ENCODE measurements around the gene MTCH1. TPM values are rescaled to one million over a fixed set of nuclear protein-coding genes. Genes with fewer than 3 reads are reported as not detected.
"Not testable (repeated sequence)": the region's sequence is repeated elsewhere in the genome, so short reads cannot be mapped to it uniquely, and the experiment has no call there.

MTCH1 gene
- total and polyA plus RNA-seq, 9 donors, result 104 to 140 (median 119) TPM

DNA sequence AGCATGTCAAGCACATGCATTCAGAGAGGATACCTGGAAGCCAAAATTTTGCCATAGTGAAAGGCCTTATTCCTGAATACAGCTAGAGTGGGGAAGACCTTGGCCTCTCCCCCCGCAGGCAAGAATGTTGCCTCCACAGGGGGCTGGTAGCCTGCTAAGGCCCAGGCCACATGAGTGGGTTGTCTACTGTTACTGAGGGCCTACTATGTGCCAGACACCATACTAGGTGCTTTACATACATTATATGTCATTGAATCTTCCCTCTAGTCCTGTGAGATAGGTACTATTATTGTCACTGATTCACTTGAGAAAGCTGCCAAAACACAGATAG lies 32.1 kb downstream of the MTCH1 start:
- no peak for DNase-seq
- H3K9me3 ChIP-seq (replicated peaks; ENCODE audit: control insufficient read depth, low read depth, low read length), result no peaks in the 10 kb centered on the region
- H3K27ac ChIP-seq (ENCODE audit: low read length), result no peak overlapping the region
- H3K27me3 ChIP-seq (ENCODE audit: control insufficient read depth, insufficient read depth, low read length), result peaks cover 2% of the 10 kb centered on the region
- 80% methylated on average over 1 of the region's 1 CpG for WGBS (ENCODE audit: insufficient coverage)
- H3K4me3 ChIP-seq (ENCODE audit: low read length), result no peak overlapping the region
- H3K36me3 ChIP-seq (ENCODE audit: control insufficient read depth, insufficient read depth, low read length), result no peaks in the 10 kb centered on the region
- peaks cover 5% of the 10 kb centered on the region for H3K4me1 ChIP-seq (ENCODE audit: control insufficient read depth, insufficient read depth, low read length)

DNA sequence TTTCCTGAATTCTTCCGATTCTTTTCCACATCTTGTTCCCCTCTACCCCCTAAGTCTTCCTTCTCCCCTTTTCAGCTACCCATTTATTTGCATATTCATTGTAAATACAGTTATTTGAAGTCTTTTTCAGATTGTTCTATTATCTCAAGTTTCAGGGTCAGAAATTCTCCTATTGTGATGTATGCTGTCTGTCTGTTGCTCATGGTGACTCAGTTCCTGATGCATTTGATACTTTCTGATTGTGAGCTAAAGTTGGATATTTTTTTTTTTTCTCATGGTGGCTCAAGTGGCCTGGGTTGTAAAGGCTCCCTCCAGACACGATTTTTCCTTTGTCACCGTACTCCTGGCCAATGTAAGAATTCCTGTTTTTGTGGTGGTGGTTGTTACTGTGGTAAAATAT lies 36.4 kb downstream of the MTCH1 start:
- no peak for DNase-seq
- no peaks in the 10 kb centered on the region for H3K4me1 ChIP-seq (ENCODE audit: control insufficient read depth, insufficient read depth, low read length)
- H3K4me3 ChIP-seq (ENCODE audit: low read length), result no peak overlapping the region
- H3K9me3 ChIP-seq (replicated peaks; ENCODE audit: control insufficient read depth, low read depth, low read length), result no peaks in the 10 kb centered on the region
- H3K36me3 ChIP-seq (ENCODE audit: control insufficient read depth, insufficient read depth, low read length), result no peaks in the 10 kb centered on the region
- no peak overlapping the region for H3K27ac ChIP-seq (ENCODE audit: low read length)
- H3K27me3 ChIP-seq (ENCODE audit: control insufficient read depth, insufficient read depth, low read length), result no peaks in the 10 kb centered on the region
- WGBS (ENCODE audit: insufficient coverage), result no CpG with 5 or more reads among the region's 3 CpGs

DNA sequence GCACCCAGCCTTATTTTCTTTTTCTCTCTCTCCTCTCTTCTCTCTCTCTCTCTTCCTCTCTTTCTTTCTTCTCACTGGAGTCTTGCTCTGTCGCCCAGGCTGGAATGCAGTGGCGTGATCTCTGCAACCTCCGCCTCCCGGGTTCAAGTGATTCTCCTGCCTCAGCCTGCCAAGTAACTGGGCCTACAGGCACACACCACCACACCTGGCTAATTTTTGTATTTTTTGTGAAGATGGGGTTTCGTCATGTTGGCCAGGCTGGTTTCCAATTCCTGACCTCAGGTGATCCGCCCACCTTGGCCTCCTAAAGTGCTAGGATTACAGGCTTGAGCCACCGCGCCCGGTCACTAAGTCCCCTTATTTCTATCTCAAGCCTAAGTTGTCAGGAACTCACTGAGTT lies 36.9 kb downstream of the MTCH1 start:
- WGBS (ENCODE audit: insufficient coverage), result 82% methylated on average over 4 of the region's 9 CpGs
- not testable (repeated sequence) for H3K36me3 ChIP-seq (ENCODE audit: control insufficient read depth, insufficient read depth, low read length); DNase-seq; H3K4me3 ChIP-seq (ENCODE audit: low read length); H3K27me3 ChIP-seq (ENCODE audit: control insufficient read depth, insufficient read depth, low read length); H3K9me3 ChIP-seq (replicated peaks; ENCODE audit: control insufficient read depth, low read depth, low read length); H3K4me1 ChIP-seq (ENCODE audit: control insufficient read depth, insufficient read depth, low read length); H3K27ac ChIP-seq (ENCODE audit: low read length)

DNA sequence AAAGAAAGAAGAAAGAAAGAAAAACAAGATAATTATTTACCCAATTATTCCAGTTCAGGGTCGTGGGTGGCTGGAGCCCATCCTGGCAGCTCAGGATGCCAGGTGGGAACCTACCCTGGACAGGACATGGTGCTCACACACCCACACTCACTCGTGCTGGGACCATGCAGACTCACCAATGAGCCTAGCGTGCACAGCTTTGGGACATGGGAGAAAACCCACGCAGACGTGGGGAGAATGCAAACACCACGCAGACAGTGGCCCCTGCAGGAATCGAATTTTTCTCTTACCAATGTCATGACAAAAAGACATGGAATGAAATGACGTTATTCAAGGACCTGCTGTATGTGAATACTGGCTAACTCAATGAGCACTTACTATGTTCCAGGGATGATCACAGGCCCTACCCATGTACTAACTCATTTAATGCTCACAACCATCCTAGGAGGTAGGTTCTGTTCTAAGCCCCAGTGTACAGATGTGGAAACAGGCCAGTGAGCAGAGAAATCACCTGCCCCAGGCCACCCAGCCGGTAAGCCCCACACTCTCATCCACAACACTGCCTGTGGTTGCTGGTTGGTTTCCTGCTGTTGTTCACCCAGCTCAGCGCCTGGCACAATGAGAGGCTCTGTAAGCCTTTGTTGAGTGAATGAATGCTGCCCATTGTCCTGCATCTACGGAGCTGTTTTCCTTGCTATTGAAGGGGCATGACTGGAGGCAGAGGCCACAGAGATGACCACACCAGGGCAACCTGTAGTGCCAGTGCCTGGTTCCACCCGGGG lies 38.2 kb downstream of the MTCH1 start:
- DNase-seq, result no peak
- Histone ChIP-seq H3K27ac (ENCODE audit: low read length) (no peak overlapping the region), H3K4me1 (ENCODE audit: control insufficient read depth, insufficient read depth, low read length) (no peaks in the 10 kb centered on the region), H3K9me3 (replicated peaks; ENCODE audit: control insufficient read depth, low read depth, low read length) (no peaks in the 10 kb centered on the region), H3K27me3 (ENCODE audit: control insufficient read depth, insufficient read depth, low read length) (no peaks in the 10 kb centered on the region), H3K36me3 (ENCODE audit: control insufficient read depth, insufficient read depth, low read length) (no peaks in the 10 kb centered on the region), H3K4me3 (ENCODE audit: low read length) (no peak overlapping the region)
- WGBS (ENCODE audit: insufficient coverage), result 67% methylated on average over 6 of the region's 12 CpGs

DNA sequence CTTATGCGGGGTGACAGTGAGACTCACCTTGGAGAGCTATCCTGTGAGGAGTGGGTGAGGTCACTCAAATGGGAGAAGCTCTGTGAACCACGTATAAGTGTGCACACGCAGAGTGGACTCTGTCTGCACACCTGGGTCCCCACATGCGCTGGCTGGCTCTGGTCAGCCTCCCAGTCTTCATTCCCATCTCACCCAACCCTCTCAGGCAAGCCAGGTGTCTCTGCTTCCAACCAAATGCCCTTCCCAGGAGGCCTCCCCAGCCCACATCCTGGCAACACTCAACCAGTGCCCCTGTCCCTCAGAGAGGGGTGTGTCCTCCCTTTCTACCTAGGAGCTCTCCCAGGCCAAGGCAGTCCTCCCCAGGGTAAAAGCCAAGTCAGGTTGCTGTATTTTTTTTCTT lies 39.5 kb downstream of the MTCH1 start:
- H3K4me3 ChIP-seq (ENCODE audit: low read length), result no peak overlapping the region
- 100% methylated on average over 1 of the region's 4 CpGs for WGBS (ENCODE audit: insufficient coverage)
- H3K27ac ChIP-seq (ENCODE audit: low read length), result no peak overlapping the region
- H3K36me3 ChIP-seq (ENCODE audit: control insufficient read depth, insufficient read depth, low read length), result no peaks in the 10 kb centered on the region
- no peaks in the 10 kb centered on the region for H3K27me3 ChIP-seq (ENCODE audit: control insufficient read depth, insufficient read depth, low read length)
- no peak for DNase-seq
- H3K9me3 ChIP-seq (replicated peaks; ENCODE audit: control insufficient read depth, low read depth, low read length), result no peaks in the 10 kb centered on the region
- H3K4me1 ChIP-seq (ENCODE audit: control insufficient read depth, insufficient read depth, low read length), result no peaks in the 10 kb centered on the region

DNA sequence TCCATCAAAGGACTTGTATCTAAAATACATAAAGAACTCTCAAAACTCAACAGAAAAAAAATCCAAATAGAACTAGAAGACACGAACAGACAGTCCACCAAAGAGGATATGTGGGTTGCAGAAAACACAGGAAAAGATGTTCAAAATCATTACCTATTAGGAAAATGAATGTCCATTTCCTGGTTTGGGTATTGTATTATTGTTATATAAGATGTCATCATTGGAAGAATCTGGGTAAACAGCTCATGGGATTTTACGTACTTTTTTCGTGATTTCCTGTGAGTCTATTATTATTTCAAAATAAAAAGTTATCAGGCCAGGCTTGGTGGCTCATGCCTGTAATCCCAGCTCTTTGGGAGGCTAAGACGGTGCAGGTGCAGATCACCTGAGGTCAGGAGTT lies 40.7 kb downstream of the MTCH1 start:
- 78% methylated on average over 1 of the region's 4 CpGs for WGBS (ENCODE audit: insufficient coverage)
- Histone ChIP-seq H3K36me3 (ENCODE audit: control insufficient read depth, insufficient read depth, low read length) (no peaks in the 10 kb centered on the region), H3K27me3 (ENCODE audit: control insufficient read depth, insufficient read depth, low read length) (no peaks in the 10 kb centered on the region)

GRCh38 chr6:36944650-36945049 lies 41.3 kb downstream of the MTCH1 start:
- Histone ChIP-seq H3K27ac (ENCODE audit: low read length) (no peak overlapping the region), H3K4me1 (ENCODE audit: control insufficient read depth, insufficient read depth, low read length) (no peaks in the 10 kb centered on the region), H3K27me3 (ENCODE audit: control insufficient read depth, insufficient read depth, low read length) (no peaks in the 10 kb centered on the region), H3K36me3 (ENCODE audit: control insufficient read depth, insufficient read depth, low read length) (no peaks in the 10 kb centered on the region), H3K4me3 (ENCODE audit: low read length) (no peak overlapping the region), H3K9me3 (replicated peaks; ENCODE audit: control insufficient read depth, low read depth, low read length) (no peaks in the 10 kb centered on the region)
- 77% methylated on average over 4 of the region's 5 CpGs for WGBS (ENCODE audit: insufficient coverage)
- DNase-seq, result no peak

More for the DNA sequence above, 40.7 kb downstream of the MTCH1 start:
- H3K27ac ChIP-seq (ENCODE audit: low read length), result no peak overlapping the region
- DNase-seq, result no peak
- H3K4me1 ChIP-seq (ENCODE audit: control insufficient read depth, insufficient read depth, low read length), result no peaks in the 10 kb centered on the region
- H3K9me3 ChIP-seq (replicated peaks; ENCODE audit: control insufficient read depth, low read depth, low read length), result no peaks in the 10 kb centered on the region
- H3K4me3 ChIP-seq (ENCODE audit: low read length), result no peak overlapping the region

DNA sequence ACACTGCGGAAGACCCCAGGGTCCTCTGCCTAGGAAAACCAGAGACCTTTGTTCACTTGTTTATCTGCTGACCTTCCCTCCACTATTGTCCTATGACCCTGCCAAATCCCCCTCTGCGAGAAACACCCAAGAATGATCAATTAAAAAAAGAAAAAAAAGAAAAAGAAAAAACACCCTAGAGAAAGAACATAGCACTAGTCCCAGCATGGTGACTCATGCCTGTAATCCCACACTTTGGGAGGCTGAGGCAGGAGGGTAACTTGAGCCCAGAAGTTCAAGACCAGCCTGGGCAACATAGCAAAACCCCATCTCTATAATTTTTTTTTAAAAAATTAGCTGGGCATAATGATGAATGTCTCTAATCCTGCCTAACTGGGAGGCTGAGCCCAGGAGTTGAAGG lies 43.7 kb downstream of the MTCH1 start:
- not testable (repeated sequence) for H3K36me3 ChIP-seq (ENCODE audit: control insufficient read depth, insufficient read depth, low read length)

DNA sequence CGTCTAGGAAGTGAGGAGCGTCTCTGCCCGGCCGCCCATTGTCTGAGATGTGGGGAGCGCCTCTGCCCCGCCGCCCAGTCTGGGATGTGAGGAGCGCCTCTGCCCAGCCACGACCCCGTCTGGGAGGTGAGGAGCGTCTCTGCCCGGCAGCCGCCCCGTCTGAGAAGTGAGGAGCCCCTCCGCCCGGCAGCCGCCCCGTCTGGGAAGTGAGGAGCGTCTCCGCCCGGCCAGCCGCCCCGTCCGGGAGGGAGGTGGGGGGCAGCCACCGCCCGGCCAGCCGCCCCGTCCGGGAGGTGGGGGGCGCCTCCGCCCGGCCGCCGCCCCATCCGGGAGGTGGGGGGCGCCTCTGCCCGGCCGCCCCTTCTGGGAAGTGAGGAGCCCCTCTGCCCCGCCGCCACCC lies 44.4 kb downstream of the MTCH1 start:
- WGBS (ENCODE audit: insufficient coverage), result 91% methylated on average over 20 of the region's 40 CpGs
- H3K4me3 ChIP-seq (ENCODE audit: low read length); H3K4me1 ChIP-seq (ENCODE audit: control insufficient read depth, insufficient read depth, low read length); DNase-seq; H3K36me3 ChIP-seq (ENCODE audit: control insufficient read depth, insufficient read depth, low read length); H3K27me3 ChIP-seq (ENCODE audit: control insufficient read depth, insufficient read depth, low read length); H3K27ac ChIP-seq (ENCODE audit: low read length); H3K9me3 ChIP-seq (replicated peaks; ENCODE audit: control insufficient read depth, low read depth, low read length): not testable (repeated sequence)

More for the DNA sequence above, 43.7 kb downstream of the MTCH1 start:
- H3K27me3 ChIP-seq (ENCODE audit: control insufficient read depth, insufficient read depth, low read length); H3K9me3 ChIP-seq (replicated peaks; ENCODE audit: control insufficient read depth, low read depth, low read length); H3K4me1 ChIP-seq (ENCODE audit: control insufficient read depth, insufficient read depth, low read length); H3K27ac ChIP-seq (ENCODE audit: low read length); H3K4me3 ChIP-seq (ENCODE audit: low read length); DNase-seq: not testable (repeated sequence)
- no CpG with 5 or more reads among the region's 2 CpGs for WGBS (ENCODE audit: insufficient coverage)

GRCh38 chr6:36940027-36940426 lies 46.0 kb downstream of the MTCH1 start:
- 78% methylated on average over 10 of the region's 10 CpGs for WGBS (ENCODE audit: insufficient coverage)
- Histone ChIP-seq H3K4me3 (ENCODE audit: low read length) (no peak overlapping the region), H3K9me3 (replicated peaks; ENCODE audit: control insufficient read depth, low read depth, low read length) (no peaks in the 10 kb centered on the region), H3K27me3 (ENCODE audit: control insufficient read depth, insufficient read depth, low read length) (no peaks in the 10 kb centered on the region), H3K4me1 (ENCODE audit: control insufficient read depth, insufficient read depth, low read length) (no peaks in the 10 kb centered on the region), H3K36me3 (ENCODE audit: control insufficient read depth, insufficient read depth, low read length) (no peaks in the 10 kb centered on the region), H3K27ac (ENCODE audit: low read length) (no peak overlapping the region)
- DNase-seq, result no peak

DNA sequence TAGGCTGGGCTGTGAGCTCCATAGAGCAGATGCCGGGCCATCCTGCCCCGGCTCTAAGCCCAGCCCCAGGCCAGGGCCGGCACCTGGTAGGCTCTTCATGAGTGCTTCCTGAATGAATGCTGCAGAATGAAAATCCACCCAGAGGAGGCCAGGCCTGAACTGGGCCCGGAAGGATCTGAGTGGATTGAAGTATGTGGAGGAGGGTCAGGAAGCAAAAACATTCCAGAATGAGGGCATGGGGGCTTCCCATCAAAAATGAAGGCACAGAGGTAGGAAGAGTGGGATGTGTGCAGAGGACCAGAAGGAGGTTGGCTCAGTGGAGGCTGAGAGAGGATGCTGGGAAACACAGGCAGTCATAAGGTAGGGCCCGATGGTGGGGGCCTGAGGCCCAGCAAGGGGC lies 47.0 kb downstream of the MTCH1 start:
- H3K9me3 ChIP-seq (replicated peaks; ENCODE audit: control insufficient read depth, low read depth, low read length); DNase-seq; H3K36me3 ChIP-seq (ENCODE audit: control insufficient read depth, insufficient read depth, low read length); H3K27me3 ChIP-seq (ENCODE audit: control insufficient read depth, insufficient read depth, low read length); H3K4me3 ChIP-seq (ENCODE audit: low read length); H3K4me1 ChIP-seq (ENCODE audit: control insufficient read depth, insufficient read depth, low read length); H3K27ac ChIP-seq (ENCODE audit: low read length): not testable (repeated sequence)
- WGBS (ENCODE audit: insufficient coverage), result 87% methylated on average over 5 of the region's 5 CpGs

Measured in muscle of leg (tissue), 11 donors.